ENCODE data around the gene TXK.
A peak's percentile ranks its signal among the peaks of the same experiment; 100 is the strongest.

Gene TXK

DNA sequence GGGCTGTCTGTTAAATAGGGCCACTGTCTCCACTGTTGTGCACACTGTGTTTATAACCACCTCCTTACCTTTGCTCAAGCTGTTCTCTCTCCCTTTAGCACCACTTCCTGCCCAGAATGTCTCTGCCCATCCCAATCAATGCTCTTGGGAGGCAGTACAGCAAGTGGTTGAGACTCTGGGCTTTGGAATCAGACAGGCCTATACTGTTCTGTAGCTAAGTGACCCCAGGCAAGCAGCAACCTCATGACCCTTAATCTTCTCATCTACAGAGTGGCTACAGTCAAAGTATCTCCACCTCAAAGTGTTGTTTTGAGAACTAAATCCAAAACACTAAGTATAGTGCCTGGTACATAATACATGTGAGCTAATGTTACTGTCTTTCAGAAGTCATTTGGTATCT is 3.8 kb upstream of the TXK start:
- DNase-seq (ENCODE audit: low spot score), result no peak

DNA sequence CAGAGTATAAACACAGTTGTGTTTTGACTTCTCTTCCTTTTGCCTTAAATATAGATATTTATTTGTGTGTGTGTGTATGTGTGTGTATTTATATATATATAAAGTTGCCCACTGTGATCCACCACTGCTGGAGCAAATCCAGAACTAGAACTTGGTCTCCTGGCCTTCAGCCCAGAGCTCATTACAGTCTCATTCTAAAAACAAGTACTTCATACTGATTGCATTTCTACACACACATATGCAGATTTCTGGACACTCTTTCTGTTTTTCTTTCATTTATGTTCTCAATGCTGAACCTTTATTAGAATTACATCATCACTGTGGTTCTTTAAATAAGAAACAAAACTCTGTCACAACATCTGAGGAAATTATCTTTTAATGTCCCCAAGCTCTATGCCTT is 381 bp downstream of the TXK start:
- DNase-seq (ENCODE audit: low spot score), result peak; percentile 16

- DNase-seq (ENCODE audit: low spot score), result no peak
These were observed 2.3 kb downstream of the TXK start for GRCh38 chr4:48131736-48132135.

DNA sequence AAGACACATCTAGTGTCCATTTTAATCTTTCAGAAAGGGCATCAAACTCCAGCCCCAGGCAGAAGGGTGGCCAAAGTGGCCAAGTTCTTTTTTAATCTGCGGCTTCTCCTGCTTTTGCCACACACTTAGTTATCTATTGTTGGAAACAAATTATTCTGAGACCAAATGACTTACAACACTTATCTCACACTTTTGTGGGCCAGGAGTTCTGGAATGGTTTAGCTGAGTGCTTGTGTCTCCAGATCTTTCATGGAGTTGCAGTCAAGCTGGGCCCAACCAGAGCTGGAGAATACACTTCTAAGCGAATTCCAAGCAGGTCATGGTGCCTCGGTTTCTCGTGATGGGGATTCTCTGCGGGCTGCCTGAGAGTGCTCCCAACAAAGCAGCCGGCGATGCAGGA is 4.0 kb downstream of the TXK start:
- DNase-seq (ENCODE audit: low spot score), result no peak

- DNase-seq (ENCODE audit: low spot score), result no peak
These were observed 4.6 kb downstream of the TXK start for GRCh38 chr4:48129307-48130014.

- DNase-seq (ENCODE audit: low spot score), result peak; percentile 76
These were observed 6.2 kb downstream of the TXK start for GRCh38 chr4:48127682-48128404.

- no peak for DNase-seq (ENCODE audit: low spot score)
These were observed 6.8 kb downstream of the TXK start for GRCh38 chr4:48127231-48127630.

GRCh38 chr4:48126621-48127020 is 7.4 kb downstream of the TXK start:
- no peak for DNase-seq (ENCODE audit: low spot score)

DNA sequence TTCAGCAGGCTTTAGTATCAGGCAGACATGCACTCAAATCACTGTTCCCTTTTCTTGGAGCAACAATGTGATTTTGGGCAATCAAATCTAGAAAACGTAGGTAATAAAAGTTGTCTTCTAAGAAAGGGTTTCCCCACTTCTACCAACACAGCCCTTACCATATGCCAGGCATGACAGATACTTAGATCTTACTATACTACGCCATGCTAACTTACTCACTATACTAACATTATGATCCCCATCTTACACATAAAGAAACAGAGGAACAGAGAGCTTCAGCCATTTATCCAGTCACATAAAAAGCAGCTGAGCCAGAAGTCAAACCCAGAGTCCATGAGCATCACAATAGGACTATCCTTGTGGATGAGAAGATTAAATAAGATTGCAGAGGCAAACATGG is 9.2 kb downstream of the TXK start:
- DNase-seq (ENCODE audit: low spot score), result no peak

DNA sequence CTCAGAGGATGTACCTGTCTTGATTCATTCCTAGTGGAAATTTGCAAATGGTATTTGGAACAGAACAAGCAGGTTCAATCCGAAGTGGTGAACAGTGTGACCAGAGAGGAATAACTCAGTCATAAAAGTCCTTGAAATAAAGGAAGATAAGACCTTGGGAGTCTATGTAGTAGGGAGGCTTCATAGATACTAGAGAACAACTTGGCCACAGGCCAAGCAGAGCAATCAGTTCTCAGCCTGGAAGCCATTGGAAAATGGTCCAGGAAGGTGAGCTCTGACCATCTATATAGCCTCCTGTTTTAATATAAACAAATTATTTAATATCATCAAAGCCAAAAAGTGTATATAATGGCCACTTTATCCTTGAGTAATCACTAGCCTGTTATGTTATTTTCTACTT is 11.3 kb downstream of the TXK start:
- no peak for DNase-seq (ENCODE audit: low spot score)

DNA sequence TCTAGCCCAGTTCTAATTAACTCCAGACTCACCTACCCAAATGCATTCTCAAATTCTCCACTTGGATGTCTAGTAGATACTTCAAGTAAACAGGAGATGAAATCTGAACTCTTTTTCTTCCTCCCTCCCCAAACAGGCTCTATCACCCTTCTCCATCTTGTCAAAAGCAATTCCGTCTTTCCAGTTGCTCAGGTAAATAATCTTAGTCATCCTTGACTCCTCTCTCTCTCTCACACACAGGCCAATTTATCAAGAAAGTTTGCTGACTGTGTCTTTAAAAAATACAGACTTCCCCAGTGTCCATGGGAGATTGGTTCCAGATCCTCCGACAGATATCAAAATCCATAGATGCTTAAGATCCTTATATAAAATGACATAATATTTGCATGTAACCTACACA is 12.9 kb downstream of the TXK start:
- no peak for DNase-seq (ENCODE audit: low spot score)

GRCh38 chr4:48120132-48120531 is 13.9 kb downstream of the TXK start:
- DNase-seq (ENCODE audit: low spot score), result no peak

DNA sequence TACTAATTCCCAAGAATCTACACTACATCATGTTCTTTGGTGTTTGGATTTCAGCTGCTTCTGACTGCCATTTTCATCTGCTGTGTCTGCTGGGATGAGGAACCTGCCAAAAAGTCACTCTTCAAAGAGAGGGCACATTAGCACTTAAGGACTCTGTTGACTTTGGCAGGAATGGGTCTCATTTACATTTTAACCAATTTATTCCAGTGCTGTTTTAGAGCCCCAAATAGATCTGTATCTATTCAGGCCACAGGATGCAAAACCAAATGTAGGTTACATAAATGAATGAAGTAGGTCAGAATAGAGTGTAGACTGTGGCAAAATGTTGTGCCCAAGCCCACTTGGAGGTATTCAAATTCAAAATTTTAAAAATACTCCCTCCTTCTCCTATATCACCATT is 14.4 kb downstream of the TXK start:
- no peak for DNase-seq (ENCODE audit: low spot score)

GRCh38 chr4:48118081-48118480 is 16.0 kb downstream of the TXK start:
- DNase-seq (ENCODE audit: low spot score), result no peak

DNA sequence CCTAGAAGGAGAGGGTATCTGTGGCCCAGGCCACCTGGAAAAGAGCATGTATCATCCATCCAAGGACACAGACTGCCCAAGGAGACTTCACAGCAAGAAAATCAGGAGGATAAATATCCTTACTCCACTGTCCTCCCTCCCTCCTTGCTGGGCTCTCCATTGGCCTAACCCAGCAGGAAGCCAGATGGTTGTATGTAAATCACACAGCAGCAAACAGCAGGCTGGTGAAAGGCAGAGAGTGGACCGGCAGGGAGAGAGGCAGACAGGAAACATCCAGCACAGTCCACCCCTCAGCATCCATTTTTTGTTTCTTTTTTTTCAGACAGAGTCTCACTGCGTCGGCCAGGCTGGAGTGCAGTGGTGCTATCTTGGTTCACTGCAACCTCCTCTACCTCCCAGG is 17.5 kb downstream of the TXK start:
- DNase-seq (ENCODE audit: low spot score), result no peak

GRCh38 chr4:48114412-48114811 is 19.6 kb downstream of the TXK start:
- DNase-seq (ENCODE audit: low spot score), result no peak

GRCh38 chr4:48112017-48112667 is 21.9 kb downstream of the TXK start:
- no peak for DNase-seq (ENCODE audit: low spot score)

GRCh38 chr4:48110452-48110978 is 23.5 kb downstream of the TXK start:
- no peak for DNase-seq (ENCODE audit: low spot score)

GRCh38 chr4:48109413-48110263 is 24.4 kb downstream of the TXK start:
- DNase-seq (ENCODE audit: low spot score), result peak; percentile 41

GRCh38 chr4:48108309-48109073 is 25.6 kb downstream of the TXK start:
- no peak for DNase-seq (ENCODE audit: low spot score)

DNA sequence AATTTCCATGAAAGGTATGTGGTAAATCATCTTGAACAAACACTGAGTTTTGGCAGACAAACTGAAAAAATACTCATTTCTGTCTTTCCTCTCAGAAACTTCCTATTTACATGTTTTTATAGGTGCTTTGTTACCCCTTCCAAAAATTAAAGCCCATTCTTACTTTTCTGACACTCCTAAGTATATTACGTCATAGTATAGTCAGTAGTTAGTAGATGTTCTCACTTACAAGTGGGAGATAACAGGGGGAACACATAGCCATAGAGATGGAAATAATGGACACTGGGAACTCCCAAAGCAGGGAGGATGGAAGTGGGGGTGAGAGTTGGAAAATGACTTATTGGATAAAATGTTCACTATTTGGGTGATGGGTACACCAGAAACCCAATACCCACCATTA is 28.8 kb downstream of the TXK start:
- no peak for DNase-seq (ENCODE audit: low spot score)

Data from hematopoietic multipotent progenitor cell treated with erythropoietin and hydrocortisone succinate and interleukin-3 and kit ligand, for 15 days (in vitro differentiated cells).